Hematopoietic multipotent progenitor cell treated with erythropoietin and hydrocortisone succinate and interleukin-3 and kit ligand, for 8 days (in vitro differentiated cells): Measurements from ENCODE around the gene MRNIP.
"Not testable (repeated sequence)": the region's sequence is repeated elsewhere in the genome, so short reads cannot be mapped to it uniquely, and the experiment has no call there.

ENCODE experiments used
- DNase-seq: peaks from one replicate; pipeline ENCODE4 v3.0.0-alpha.2; 2015

The MRNIP gene

GRCh38 chr5:179802207-179802883 lies 56.3 kb downstream of the MRNIP start:
- no peak for DNase-seq

- peak; percentile 81 for DNase-seq
Measured at GRCh38 chr5:179801304-179802206, 57.1 kb downstream of the MRNIP start.

- DNase-seq: no peak
Measured at GRCh38 chr5:179800696-179801201, 57.9 kb downstream of the MRNIP start.

- DNase-seq: no peak
Measured at GRCh38 chr5:179800071-179800695, 58.4 kb downstream of the MRNIP start.

GRCh38 chr5:179799644-179799973 lies 59.0 kb downstream of the MRNIP start:
- DNase-seq: no peak

GRCh38 chr5:179798771-179799643 lies 59.6 kb downstream of the MRNIP start:
- no peak for DNase-seq

GRCh38 chr5:179798144-179798770 lies 60.4 kb downstream of the MRNIP start:
- no peak for DNase-seq

- no peak for DNase-seq
Measured at GRCh38 chr5:179797741-179798140, 60.9 kb downstream of the MRNIP start.

GRCh38 chr5:179796877-179797608 lies 61.6 kb downstream of the MRNIP start:
- no peak for DNase-seq

- peak; percentile 74 for DNase-seq
Measured at GRCh38 chr5:179795863-179796833, 62.5 kb downstream of the MRNIP start.

- no peak for DNase-seq
Measured at GRCh38 chr5:179795049-179795862, 63.4 kb downstream of the MRNIP start.

- DNase-seq: no peak
Measured at GRCh38 chr5:179794575-179794974, 64.0 kb downstream of the MRNIP start.

GRCh38 chr5:179794171-179794570 lies 64.4 kb downstream of the MRNIP start:
- no peak for DNase-seq

GRCh38 chr5:179793468-179794139 lies 65.0 kb downstream of the MRNIP start, which contains the start of gene LTC4S:
Gene LTC4S (plus strand): TSS chr5:179793986. CDS start chr5:179794081, 95 bp downstream.
- peak; percentile 88 for DNase-seq

GRCh38 chr5:179792612-179793467 lies 65.8 kb downstream of the MRNIP start:
- peak; percentile 27 for DNase-seq

- no peak for DNase-seq
Measured at GRCh38 chr5:179791881-179792611, 66.6 kb downstream of the MRNIP start.

GRCh38 chr5:179789278-179789677 lies 69.3 kb downstream of the MRNIP start:
- not testable (repeated sequence) for DNase-seq
